ENCODE data around the gene CNTNAP2.
A peak's percentile ranks its signal among the peaks of the same experiment; 100 is the strongest.
"Not testable (repeated sequence)": the region's sequence is repeated elsewhere in the genome, so short reads cannot be mapped to it uniquely, and the experiment has no call there.

CNTNAP2 gene

GRCh38 chr7:147771344-147771743 is 1654.7 kb downstream of the CNTNAP2 start:
- DNase-seq (ENCODE audit: low spot score): no peak

GRCh38 chr7:147774461-147774860 is 1657.9 kb downstream of the CNTNAP2 start:
- no peak for DNase-seq (ENCODE audit: low spot score)

- DNase-seq (ENCODE audit: low spot score): peak; percentile 5
These were observed 1659.1 kb downstream of the CNTNAP2 start for GRCh38 chr7:147775516-147776284.

GRCh38 chr7:147777309-147777708 is 1660.7 kb downstream of the CNTNAP2 start:
- no peak for DNase-seq (ENCODE audit: low spot score)

- no peak for DNase-seq (ENCODE audit: low spot score)
These were observed 1663.3 kb downstream of the CNTNAP2 start for GRCh38 chr7:147779949-147780348.

GRCh38 chr7:147796581-147796980 is 1680.0 kb downstream of the CNTNAP2 start:
- no peak for DNase-seq (ENCODE audit: low spot score)

GRCh38 chr7:147798001-147798400 is 1681.4 kb downstream of the CNTNAP2 start:
- DNase-seq (ENCODE audit: low spot score): no peak

GRCh38 chr7:147801762-147802161 is 1685.2 kb downstream of the CNTNAP2 start:
- DNase-seq (ENCODE audit: low spot score): not testable (repeated sequence)

- no peak for DNase-seq (ENCODE audit: low spot score)
These were observed 1686.5 kb downstream of the CNTNAP2 start for GRCh38 chr7:147803151-147803550.

- DNase-seq (ENCODE audit: low spot score): no peak
These were observed 1687.0 kb downstream of the CNTNAP2 start for GRCh38 chr7:147803606-147804005.

- no peak for DNase-seq (ENCODE audit: low spot score)
These were observed 1687.4 kb downstream of the CNTNAP2 start for GRCh38 chr7:147804032-147804431.

- DNase-seq (ENCODE audit: low spot score): no peak
These were observed 1689.5 kb downstream of the CNTNAP2 start for GRCh38 chr7:147805996-147806576.

- DNase-seq (ENCODE audit: low spot score): no peak
These were observed 1693.2 kb downstream of the CNTNAP2 start for GRCh38 chr7:147809786-147810185.

GRCh38 chr7:147810269-147810668 is 1693.7 kb downstream of the CNTNAP2 start:
- no peak for DNase-seq (ENCODE audit: low spot score)

GRCh38 chr7:147811923-147812322 is 1695.3 kb downstream of the CNTNAP2 start:
- no peak for DNase-seq (ENCODE audit: low spot score)

GRCh38 chr7:147813316-147813715 is 1696.7 kb downstream of the CNTNAP2 start:
- no peak for DNase-seq (ENCODE audit: low spot score)

- no peak for DNase-seq (ENCODE audit: low spot score)
These were observed 1701.7 kb downstream of the CNTNAP2 start for GRCh38 chr7:147818317-147818716.

GRCh38 chr7:147824671-147825070 is 1708.1 kb downstream of the CNTNAP2 start:
- DNase-seq (ENCODE audit: low spot score): no peak

- no peak for DNase-seq (ENCODE audit: low spot score)
These were observed 1712.4 kb downstream of the CNTNAP2 start for GRCh38 chr7:147829016-147829415.

- DNase-seq (ENCODE audit: low spot score): no peak
These were observed 1717.0 kb downstream of the CNTNAP2 start for GRCh38 chr7:147833557-147833956.

- DNase-seq (ENCODE audit: low spot score): no peak
These were observed 1717.4 kb downstream of the CNTNAP2 start for GRCh38 chr7:147833970-147834369.

- no peak for DNase-seq (ENCODE audit: low spot score)
These were observed 1736.2 kb downstream of the CNTNAP2 start for GRCh38 chr7:147852833-147853232.

Measured in GM03348 (cell line).